Loucy (cell line): ENCODE results near the gene PARD3B.

Source experiments
- CTCF ChIP-seq: fragments of 200-600 bp; sonication (generic); conservative IDR thresholded peaks from 2 replicates; pipeline ENCODE4 v1.5.1; 2014; ENCODE audit warnings: mild to moderate bottlenecking, antibody characterized with exemption, low read length
- EZH2phosphoT487 ChIP-seq: fragments of 200-600 bp; IDR thresholded peaks from 2 replicates; pipeline ENCODE4 v1.6.1; 2018; ENCODE audit warnings: antibody characterized with exemption, mild to moderate bottlenecking, moderate library complexity, borderline replicate concordance

GRCh38 chr2:204840504-204840903, 295.2 kb downstream of the PARD3B start:
- TF ChIP-seq EZH2phosphoT487 (no peak), CTCF (no peak; the same call in 1 of the 2 replicates)
